H1 (cell line): Measurements from ENCODE around the gene NECTIN1. TPM values are rescaled to one million over a fixed set of nuclear protein-coding genes. Genes with fewer than 3 reads are reported as not detected.

Experiments used
- CTCF ChIA-PET: fragments of 300-600 bp; sonication (Branson Sonifier 250); formaldehyde crosslinking; loops from one replicate; lab custom pipeline; 2021; ENCODE audit not compliant: partially characterized antibody; lab: Charles Lee
- POLR2A ChIA-PET: fragments of 300-600 bp; sonication (Branson Sonifier 250); formaldehyde crosslinking; loops from one replicate; lab custom pipeline; 2021; ENCODE audit warnings: inconsistent platforms; ENCODE audit not compliant: partially characterized antibody; lab: Charles Lee
- DNase-seq, 2 experiments: peaks; one replicate each; pipeline versions ENCODE4 v3.0.0 to v3.0.0-alpha.2; 2010 to 2022; ENCODE audit warnings: low spot score in 2 of 2, low read depth in 1 of 2, mixed read lengths in 1 of 2
- FAIRE-seq: peaks from 2 replicates; lab custom pipeline; 2011; peaks lifted over from hg19 to GRCh38; lab: Jason Lieb, UNC
- H2AFZ ChIP-seq: 2 replicates; pipeline ENCODE4 v1.8.1; 2012; ENCODE audit warnings: low read length, inconsistent platforms
- H2AK5ac ChIP-seq: 2 replicates; pipeline ENCODE4 v1.6.1; 2013; ENCODE audit warnings: low read depth, low read length
- H2BK120ac ChIP-seq: replicated peaks from 2 replicates; pipeline ENCODE3; 2013; ENCODE audit warnings: low read depth, low read length, inconsistent platforms
- H2BK12ac ChIP-seq: 2 replicates; pipeline ENCODE4 v1.6.1; 2013; ENCODE audit warnings: low read depth, low read length
- H2BK15ac ChIP-seq: 2 replicates; pipeline ENCODE4 v1.6.1; 2013; ENCODE audit warnings: low read length
- H2BK20ac ChIP-seq: 2 replicates; pipeline ENCODE4 v1.6.1; 2013; ENCODE audit warnings: low read length
- H2BK5ac ChIP-seq: 2 replicates; pipeline ENCODE4 v1.6.1; 2013; ENCODE audit warnings: low read depth, low read length
- H3K14ac ChIP-seq: 2 replicates; pipeline ENCODE4 v1.6.1; 2013; ENCODE audit warnings: inconsistent platforms; ENCODE audit not compliant: insufficient read length
- H3K18ac ChIP-seq: 2 replicates; pipeline ENCODE4 v1.6.1; 2013; ENCODE audit warnings: low read length; ENCODE audit errors: extremely low read depth
- H3K23ac ChIP-seq: 2 replicates; pipeline ENCODE4 v1.6.1; 2013; ENCODE audit warnings: inconsistent platforms; ENCODE audit not compliant: insufficient read length
- H3K23me2 ChIP-seq: 2 replicates; pipeline ENCODE4 v1.6.1; 2013; ENCODE audit warnings: low read depth, low read length
- H3K27ac ChIP-seq: 2 replicates; pipeline ENCODE4 v1.6.1; 2011; ENCODE audit warnings: low read depth, low read length, inconsistent platforms
- H3K27me3 ChIP-seq, 4 experiments: replicated peaks in 1 of 4; 1 replicate in 1 of 4; 2 replicates in 3 of 4; pipeline versions ENCODE4 v1.6.1 to v1.8.1; 2011 to 2013; ENCODE audit warnings: low read length in 3 of 4, mild to moderate bottlenecking in 3 of 4, inconsistent platforms in 2 of 4, mixed read lengths in 2 of 4, moderate library complexity in 1 of 4; ENCODE audit not compliant: control insufficient read depth in 3 of 4, insufficient read depth in 3 of 4; ENCODE audit errors: extremely low read depth in 1 of 4
- H3K36me3 ChIP-seq, 4 experiments: 2 replicates each; pipeline versions ENCODE4 v1.6.1 to v1.8.1; 2011 to 2013; ENCODE audit warnings: mild to moderate bottlenecking in 4 of 4, low read length in 3 of 4, moderate library complexity in 2 of 4, control low read depth in 1 of 4, inconsistent platforms in 1 of 4; ENCODE audit not compliant: insufficient read depth in 4 of 4, control insufficient read depth in 2 of 4
- H3K4ac ChIP-seq: replicated peaks from 2 replicates; pipeline ENCODE3; 2013; ENCODE audit warnings: low read length, low read depth, mixed read lengths, inconsistent platforms; ENCODE audit not compliant: insufficient read length
- H3K4me1 ChIP-seq, 4 experiments: replicated peaks in 1 of 4; 1 replicate in 1 of 4; 2 replicates in 3 of 4; pipeline versions ENCODE4 v1.6.1 to v1.8.1; 2011 to 2013; ENCODE audit warnings: low read length in 3 of 4, inconsistent platforms in 2 of 4, mixed read lengths in 1 of 4; ENCODE audit not compliant: insufficient read depth in 4 of 4, control insufficient read depth in 3 of 4
- H3K4me2 ChIP-seq, 2 experiments: 2 replicates each; pipeline versions ENCODE4 v1.6.1 to v1.8.1; 2011 to 2013; ENCODE audit warnings: low read depth in 2 of 2, low read length in 2 of 2, control low read depth in 1 of 2, inconsistent platforms in 1 of 2, mild to moderate bottlenecking in 1 of 2; ENCODE audit not compliant: insufficient read depth in 1 of 2
- H3K4me3 ChIP-seq, 4 experiments: fragments of 200-600, 300-600 bp in 1 of 4; sonication (generic), shearing (Covaris generic), sonication (Bioruptor Twin) in 1 of 4; 2 replicates each; pipeline versions ENCODE4 v1.5.1 to v1.8.1; 2011 to 2016; ENCODE audit warnings: low read length in 4 of 4, low read depth in 3 of 4, control low read depth in 2 of 4, inconsistent platforms in 2 of 4, mild to moderate bottlenecking in 2 of 4, mixed read lengths in 1 of 4, moderate library complexity in 1 of 4; ENCODE audit not compliant: insufficient read depth in 2 of 4; ENCODE audit errors: extremely low read depth in 1 of 4
- H3K56ac ChIP-seq: replicated peaks from 2 replicates; pipeline ENCODE3; 2013; ENCODE audit warnings: low read depth, mild to moderate bottlenecking, mixed read lengths, low read length, inconsistent platforms; ENCODE audit not compliant: insufficient read length
- H3K79me1 ChIP-seq: 2 replicates; pipeline ENCODE4 v1.6.1; 2013; ENCODE audit warnings: low read depth, low read length, control low read depth
- H3K79me2 ChIP-seq, 2 experiments: 2 replicates each; pipeline versions ENCODE4 v1.6.1 to v1.8.1; 2012 to 2013; ENCODE audit warnings: low read length in 2 of 2, mild to moderate bottlenecking in 2 of 2, inconsistent platforms in 1 of 2; ENCODE audit not compliant: insufficient read depth in 2 of 2, control insufficient read depth in 1 of 2
- H3K9ac ChIP-seq, 4 experiments: replicated peaks in 1 of 4; 1 replicate in 1 of 4; 2 replicates in 3 of 4; pipeline versions ENCODE4 v1.6.1 to v1.8.1; 2011 to 2013; ENCODE audit warnings: low read depth in 3 of 4, low read length in 3 of 4, control low read depth in 2 of 4, mild to moderate bottlenecking in 2 of 4, moderate library complexity in 2 of 4, inconsistent platforms in 1 of 4; ENCODE audit errors: extremely low read depth in 1 of 4
- H3K9me3 ChIP-seq, 2 experiments: 2 replicates each; pipeline versions ENCODE4 v1.6.1 to v1.8.1; 2012 to 2013; ENCODE audit warnings: mild to moderate bottlenecking in 2 of 2, moderate library complexity in 2 of 2, control low read depth in 1 of 2, inconsistent platforms in 1 of 2, low read depth in 1 of 2, low read length in 1 of 2, mixed read lengths in 1 of 2; ENCODE audit not compliant: insufficient read depth in 2 of 2
- H4K20me1 ChIP-seq, 2 experiments: replicated peaks in 1 of 2; 2 replicates each; pipeline versions ENCODE3 to v1.8.1; 2011 to 2013; ENCODE audit warnings: inconsistent platforms in 2 of 2, low read length in 2 of 2, mild to moderate bottlenecking in 1 of 2; ENCODE audit not compliant: insufficient read depth in 2 of 2, control insufficient read depth in 1 of 2
- H4K5ac ChIP-seq: 2 replicates; pipeline ENCODE4 v1.6.1; 2013; ENCODE audit warnings: low read length, low read depth, mixed read lengths, inconsistent platforms; ENCODE audit not compliant: insufficient read length
- H4K8ac ChIP-seq: 2 replicates; pipeline ENCODE4 v1.8.0; 2013; ENCODE audit warnings: mild to moderate bottlenecking, moderate library complexity, low read length, inconsistent platforms; ENCODE audit not compliant: insufficient read depth; ENCODE audit errors: extremely low read depth
- H4K91ac ChIP-seq: replicated peaks from 2 replicates; pipeline ENCODE3; 2013; ENCODE audit warnings: low read length, mixed read lengths, inconsistent platforms; ENCODE audit not compliant: insufficient read length
- BCL11A ChIP-seq, 2 experiments: IDR thresholded peaks; one replicate each; pipeline ENCODE4 v1.6.1; 2011; ENCODE audit warnings: low read depth in 2 of 2, low read length in 2 of 2, mild to moderate bottlenecking in 2 of 2
- BRCA1 ChIP-seq: IDR thresholded peaks from 2 replicates; pipeline ENCODE4 v1.6.1; 2012; ENCODE audit warnings: low read depth, low read length, improper control_type of control experiment
- CREB1 ChIP-seq: IDR thresholded peaks from 2 replicates; pipeline ENCODE4 v1.6.1; 2012; ENCODE audit warnings: inconsistent platforms
- HDAC2 ChIP-seq, 2 experiments: fragments of 300-600 bp in 1 of 2; sonication (generic) in 1 of 2; IDR thresholded peaks; 2 replicates each; pipeline ENCODE4 v1.6.1; 2011 to 2012; ENCODE audit warnings: low read depth in 2 of 2, low read length in 2 of 2, mild to moderate bottlenecking in 2 of 2, moderate library complexity in 2 of 2, borderline replicate concordance in 1 of 2, inconsistent platforms in 1 of 2
- JUND ChIP-seq: IDR thresholded peaks from 2 replicates; pipeline ENCODE4 v1.6.1; 2011; ENCODE audit warnings: mild to moderate bottlenecking, improper control_type of control experiment, low read length
- RBBP5 ChIP-seq: IDR thresholded peaks from 2 replicates; pipeline ENCODE4 v1.7.1; 2012; ENCODE audit warnings: low read depth, mild to moderate bottlenecking, inconsistent platforms, low read length, moderate library complexity, borderline replicate concordance
- SP2 ChIP-seq: IDR thresholded peaks from 2 replicates; pipeline ENCODE4 v1.6.1; 2012; ENCODE audit warnings: mild to moderate bottlenecking, low read length, inconsistent platforms
- SP4 ChIP-seq: IDR thresholded peaks from 2 replicates; pipeline ENCODE4 v1.6.1; 2012; ENCODE audit warnings: low read length, inconsistent platforms
- SRF ChIP-seq: IDR thresholded peaks from 2 replicates; pipeline ENCODE4 v1.6.1; 2011; ENCODE audit warnings: mild to moderate bottlenecking, low read depth, low read length, moderate library complexity
- YY1 ChIP-seq: IDR thresholded peaks from 2 replicates; pipeline ENCODE4 v1.6.1; 2011; ENCODE audit warnings: low read depth, mild to moderate bottlenecking, low read length
- whole genome bisulfite sequencing, 2 experiments: shearing (Covaris generic) in 1 of 2; methylation state at CpG; one replicate each; pipeline versions ENCODE4 v1.1.6 to v1.1.7; 2013 to 2015; ENCODE audit warnings: low lambda C conversion rate in 2 of 2, mixed read lengths in 2 of 2, inconsistent platforms in 1 of 2, low coverage in 1 of 2, missing lambda C conversion rate in 1 of 2; ENCODE audit not compliant: insufficient replicate concordance in 2 of 2, insufficient coverage in 1 of 2, insufficient read length in 1 of 2; ENCODE audit errors: extremely low coverage in 1 of 2, missing lambda C conversion rate in 1 of 2; 5-methylcytosine and 5-hydroxymethylcytosine counted together
- polyA plus RNA-seq, 7 experiments: library from polyadenylated mRNA; depleted of rRNA in 3 of 7; stranded (reverse) in 5 of 7; unstranded in 2 of 7; fragments of >200 nt in 5 of 7; fragments of 200-250 nt in 2 of 7; gene quantifications; 1 replicate in 5 of 7; 2 replicates in 1 of 7; 4 replicates in 1 of 7; pipeline versions ENCODE4 v1.2.1 to v1.2.3, GENCODE V29; 2011 to 2013; ENCODE audit warnings: missing spikeins in 2 of 7, mixed read lengths in 2 of 7
- total RNA-seq: library from RNA; stranded (reverse); fragmentation: NEBNext Ultra II Directional; extraction: Animal tissue kit (Norgen Biotek cat#: 25700); gene quantifications from 2 replicates; pipeline ENCODE4 v1.2.1, GENCODE V29; 2021
- TF ChIP-seq, protein P1 (sequence below): IDR thresholded peaks from 2 replicates; pipeline ENCODE4 v1.6.1; 2012; ENCODE audit warnings: inconsistent platforms

NECTIN1 gene
- total and polyA plus RNA-seq, 2 of the 8 experiments (the other 6 are each of a cell fraction or from before 2014, with no cell fraction given): 43.2 to 97.7 TPM

DNA sequence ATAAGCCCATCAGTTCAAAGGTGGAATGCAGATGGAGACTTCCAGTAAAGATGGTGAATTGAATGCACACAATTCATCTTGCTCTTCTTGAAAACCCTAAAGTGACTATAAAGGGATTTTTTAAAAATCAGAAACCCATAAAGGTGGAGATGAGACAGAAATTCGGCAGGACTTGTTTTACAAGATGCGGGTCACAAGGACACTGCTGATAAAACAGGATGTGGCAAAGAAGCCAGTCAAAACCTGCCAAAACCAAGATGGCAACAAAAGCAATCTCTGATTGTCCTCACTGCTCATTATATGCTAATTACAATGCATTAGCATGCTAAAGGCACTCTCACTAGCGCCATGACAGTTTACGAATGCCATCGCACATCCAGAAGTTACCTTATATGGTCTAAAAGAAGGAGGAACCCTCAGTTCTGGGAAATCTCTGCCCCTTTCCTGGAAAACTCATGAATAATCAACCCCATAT, 137.1 kb downstream of the NECTIN1 start:
- Histone ChIP-seq H3K23ac (no peak overlapping the region), H3K27me3 (no peaks in the 10 kb centered on the region; a peak in 1 of 7 replicates), H2BK120ac (no peak overlapping the region), H3K79me2 (no peaks in the 10 kb centered on the region), H3K14ac (no peak overlapping the region), H3K23me2 (no peaks in the 10 kb centered on the region), H3K56ac (no peak overlapping the region), H2BK20ac (no peak overlapping the region), H3K27ac (peak overlapping the region; percentile 1; the same call in 1 of the 2 replicates), H3K4me1 (peaks cover 0 to 15% (median 7%) of the 10 kb centered on the region in 4 experiments; a peak in 4 of 7 replicates), H2BK5ac (no peak overlapping the region), H3K4me2 (no peak overlapping the region), H4K20me1 (no peaks in the 10 kb centered on the region), H3K4ac (no peak overlapping the region), H3K36me3 (no peaks in the 10 kb centered on the region), H2AFZ (no peak overlapping the region), H3K18ac (no peak overlapping the region), H4K5ac (no peak overlapping the region), H4K8ac (no peak overlapping the region), H2BK12ac (no peak overlapping the region), H3K9ac (no peak overlapping the region), H2BK15ac (no peak overlapping the region), H3K9me3 (no peaks in the 10 kb centered on the region), H4K91ac (no peak overlapping the region), H3K79me1 (no peaks in the 10 kb centered on the region), H2AK5ac (no peak overlapping the region), H3K4me3 (no peak overlapping the region)
- 93% methylated on average over 5 of the region's 5 CpGs; no CpG with 5 or more reads in 1 of the 2 experiments for WGBS, 2 experiments
- DNase-seq (no peak), FAIRE-seq (peak; percentile 66)
- ChIA-PET CTCF (interaction anchor here (1.0 to 2.2 kb wide), 5 partner anchors 10 to 236 kb away, joined by 3 to 12 read pairs (median 6); no protein-coding TSS in a partner anchor), POLR2A (interaction anchor here (1.9 kb wide), 1 partner anchor 17 kb away, joined by 4 read pairs; no protein-coding TSS in a partner anchor)
- TF ChIP-seq CREB1: no peak
- TF ChIP-seq RBBP5: no peak
- no peak for TF ChIP-seq SP4
- TF ChIP-seq BRCA1: no peak
- TF ChIP-seq, protein P1, sequence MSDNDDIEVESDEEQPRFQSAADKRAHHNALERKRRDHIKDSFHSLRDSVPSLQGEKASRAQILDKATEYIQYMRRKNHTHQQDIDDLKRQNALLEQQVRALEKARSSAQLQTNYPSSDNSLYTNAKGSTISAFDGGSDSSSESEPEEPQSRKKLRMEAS: no peak
- TF ChIP-seq BCL11A (IDR thresholded peaks at IDR 0.05; ENCODE audit: low read depth in 2 of 2, low read length in 2 of 2): no peak
- no peak for TF ChIP-seq SP2
- TF ChIP-seq JUND: no peak
- peak; percentile 88 for TF ChIP-seq SRF
- no peak for TF ChIP-seq HDAC2 (IDR thresholded peaks at IDR 0.05; ENCODE audit: borderline replicate concordance in 1 of 2, low read depth in 2 of 2, low read length in 2 of 2)
- TF ChIP-seq YY1: peak; percentile 73; the same call in 1 of the 2 replicates
